HG02981 (cell line): ENCODE results near the gene PCDHB8.
"Not testable (repeated sequence)": the region's sequence is repeated elsewhere in the genome, so short reads cannot be mapped to it uniquely, and the experiment has no call there.

Experiments used
- ATAC-seq: cut with Tn5 transposase; IDR thresholded peaks from one replicate; pipeline ENCODE4 v1.9.1; 2021; ENCODE audit warnings: mild to moderate bottlenecking, moderate library complexity; ENCODE audit not compliant: unreplicated experiment

PCDHB8 gene

DNA sequence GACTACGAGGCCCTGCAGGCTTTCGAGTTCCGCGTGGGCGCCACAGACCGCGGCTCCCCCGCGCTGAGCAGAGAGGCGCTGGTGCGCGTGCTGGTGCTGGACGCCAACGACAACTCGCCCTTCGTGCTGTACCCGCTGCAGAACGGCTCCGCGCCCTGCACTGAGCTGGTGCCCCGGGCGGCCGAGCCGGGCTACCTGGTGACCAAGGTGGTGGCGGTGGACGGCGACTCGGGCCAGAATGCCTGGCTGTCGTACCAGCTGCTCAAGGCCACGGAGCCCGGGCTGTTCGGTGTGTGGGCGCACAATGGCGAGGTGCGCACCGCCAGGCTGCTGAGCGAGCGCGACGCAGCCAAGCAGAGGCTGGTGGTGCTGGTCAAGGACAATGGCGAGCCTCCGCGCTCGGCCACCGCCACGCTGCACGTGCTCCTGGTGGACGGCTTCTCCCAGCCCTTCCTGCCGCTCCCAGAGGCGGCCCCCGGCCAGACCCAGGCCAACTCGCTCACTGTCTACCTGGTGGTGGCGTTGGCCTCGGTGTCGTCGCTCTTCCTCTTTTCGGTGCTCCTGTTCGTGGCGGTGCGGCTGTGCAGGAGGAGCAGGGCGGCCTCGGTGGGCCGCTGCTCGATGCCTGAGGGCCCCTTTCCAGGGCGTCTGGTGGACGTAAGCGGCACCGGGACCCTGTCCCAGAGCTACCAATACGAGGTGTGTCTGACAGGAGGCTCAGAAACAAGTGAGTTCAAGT is 6.7 kb downstream of the PCDHB8 start:
- not testable (repeated sequence) for ATAC-seq

DNA sequence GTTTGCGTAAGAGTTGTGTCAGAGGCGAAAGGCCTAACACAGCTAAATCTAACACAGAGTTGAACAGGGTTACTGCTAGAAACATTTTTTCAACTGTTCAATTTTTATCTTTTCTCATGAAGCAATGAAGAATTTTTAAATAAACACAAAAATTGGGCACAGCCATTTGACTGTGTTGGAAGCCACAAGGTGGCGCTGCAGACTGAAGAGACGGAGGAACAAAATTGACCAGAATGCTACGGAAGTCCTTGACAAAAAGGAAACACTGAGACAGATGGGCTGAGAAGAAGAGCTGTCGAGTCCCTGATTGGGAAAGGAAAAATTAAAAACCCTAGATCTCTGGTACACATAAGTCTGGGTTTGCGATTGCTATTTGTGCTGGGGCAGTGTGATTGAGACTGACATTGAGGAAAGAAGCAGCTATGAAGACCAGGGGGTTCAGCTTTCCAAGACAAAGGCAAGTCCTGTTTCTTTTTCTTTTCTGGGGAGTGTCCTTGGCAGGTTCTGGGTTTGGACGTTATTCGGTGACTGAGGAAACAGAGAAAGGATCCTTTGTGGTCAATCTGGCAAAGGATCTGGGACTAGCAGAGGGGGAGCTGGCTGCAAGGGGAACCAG is 9.4 kb downstream of the PCDHB8 start, which contains the start of gene PCDHB9:
Gene PCDHB9, plus strand, starts transcription at position 265 of the 616 bp plus-strand sequence. Its CDS starts 158 bp downstream, at position 423.
- no peak for ATAC-seq

DNA sequence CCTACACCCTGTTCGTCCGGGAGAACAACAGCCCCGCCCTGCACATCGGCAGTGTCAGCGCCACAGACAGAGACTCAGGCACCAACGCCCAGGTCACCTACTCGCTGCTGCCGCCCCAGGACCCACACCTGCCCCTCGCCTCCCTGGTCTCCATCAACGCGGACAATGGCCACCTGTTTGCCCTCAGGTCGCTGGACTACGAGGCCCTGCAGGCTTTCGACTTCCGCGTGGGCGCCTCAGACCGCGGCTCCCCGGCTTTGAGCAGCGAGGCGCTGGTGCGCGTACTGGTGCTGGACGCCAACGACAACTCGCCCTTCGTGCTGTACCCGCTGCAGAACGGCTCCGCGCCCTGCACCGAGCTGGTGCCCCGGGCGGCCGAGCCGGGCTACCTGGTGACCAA is 11.1 kb downstream of the PCDHB8 start:
- not testable (repeated sequence) for ATAC-seq

DNA sequence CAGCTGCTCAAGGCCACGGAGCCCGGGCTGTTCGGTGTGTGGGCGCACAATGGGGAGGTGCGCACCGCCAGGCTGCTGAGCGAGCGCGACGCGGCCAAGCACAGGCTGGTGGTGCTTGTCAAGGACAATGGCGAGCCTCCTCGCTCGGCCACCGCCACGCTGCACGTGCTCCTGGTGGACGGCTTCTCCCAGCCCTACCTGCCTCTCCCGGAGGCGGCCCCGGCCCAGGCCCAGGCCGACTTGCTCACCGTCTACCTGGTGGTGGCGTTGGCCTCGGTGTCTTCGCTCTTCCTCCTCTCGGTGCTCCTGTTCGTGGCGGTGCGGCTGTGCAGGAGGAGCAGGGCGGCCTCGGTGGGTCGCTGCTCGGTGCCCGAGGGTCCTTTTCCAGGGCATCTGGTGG is 11.5 kb downstream of the PCDHB8 start:
- ATAC-seq, result not testable (repeated sequence)

DNA sequence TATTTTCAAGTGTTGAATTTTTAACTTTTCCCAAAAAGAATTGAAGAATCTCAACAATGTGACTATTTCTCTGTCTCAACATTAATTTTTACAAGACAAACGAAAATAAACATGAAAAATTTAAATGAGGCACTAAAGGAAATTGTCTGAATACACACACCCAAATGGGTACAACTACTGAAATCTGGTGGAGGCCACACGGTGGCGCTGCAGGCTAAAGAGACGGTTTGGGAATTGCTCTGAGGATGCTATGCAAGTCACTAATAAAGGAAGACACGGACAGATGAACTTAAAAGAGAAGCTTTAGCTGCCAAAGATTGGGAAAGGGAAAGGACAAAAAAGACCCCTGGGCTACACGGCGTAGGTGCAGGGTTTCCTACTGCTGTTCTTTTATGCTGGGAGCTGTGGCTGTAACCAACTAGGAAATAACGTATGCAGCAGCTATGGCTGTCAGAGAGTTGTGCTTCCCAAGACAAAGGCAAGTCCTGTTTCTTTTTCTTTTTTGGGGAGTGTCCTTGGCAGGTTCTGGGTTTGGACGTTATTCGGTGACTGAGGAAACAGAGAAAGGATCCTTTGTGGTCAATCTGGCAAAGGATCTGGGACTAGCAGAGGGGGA is 14.6 kb downstream of the PCDHB8 start, which contains the start of gene PCDHB10:
Gene PCDHB10, plus strand, starts transcription at position 244 of the 616 bp plus-strand sequence. Its CDS starts 200 bp downstream, at position 444.
- ATAC-seq, result no peak

DNA sequence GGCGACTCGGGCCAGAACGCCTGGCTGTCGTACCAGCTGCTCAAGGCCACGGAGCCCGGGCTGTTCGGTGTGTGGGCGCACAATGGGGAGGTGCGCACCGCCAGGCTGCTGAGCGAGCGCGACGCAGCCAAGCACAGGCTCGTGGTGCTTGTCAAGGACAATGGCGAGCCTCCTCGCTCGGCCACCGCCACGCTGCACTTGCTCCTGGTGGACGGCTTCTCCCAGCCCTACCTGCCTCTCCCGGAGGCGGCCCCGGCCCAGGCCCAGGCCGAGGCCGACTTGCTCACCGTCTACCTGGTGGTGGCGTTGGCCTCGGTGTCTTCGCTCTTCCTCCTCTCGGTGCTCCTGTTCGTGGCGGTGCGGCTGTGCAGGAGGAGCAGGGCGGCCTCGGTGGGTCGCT is 16.7 kb downstream of the PCDHB8 start:
- not testable (repeated sequence) for ATAC-seq

DNA sequence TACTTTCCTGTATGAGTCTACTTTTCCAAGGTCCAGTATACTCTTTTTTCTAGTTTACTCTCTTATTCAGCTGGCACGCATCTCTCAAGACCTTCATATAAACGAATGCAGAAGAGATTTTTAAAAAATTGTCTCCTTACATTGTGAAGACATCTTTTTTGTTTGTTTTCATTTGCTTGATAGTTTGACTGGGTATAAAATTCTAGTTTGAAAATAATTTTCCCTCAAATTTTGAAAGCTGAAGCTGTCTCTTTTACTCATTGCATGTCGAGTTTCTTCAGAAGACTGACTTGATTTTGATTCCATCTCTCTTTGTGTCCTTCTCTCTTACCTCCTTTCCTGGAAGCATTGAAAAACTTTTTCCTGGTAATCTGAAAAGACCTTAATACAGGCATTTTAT is 18.8 kb downstream of the PCDHB8 start:
- no peak for ATAC-seq

DNA sequence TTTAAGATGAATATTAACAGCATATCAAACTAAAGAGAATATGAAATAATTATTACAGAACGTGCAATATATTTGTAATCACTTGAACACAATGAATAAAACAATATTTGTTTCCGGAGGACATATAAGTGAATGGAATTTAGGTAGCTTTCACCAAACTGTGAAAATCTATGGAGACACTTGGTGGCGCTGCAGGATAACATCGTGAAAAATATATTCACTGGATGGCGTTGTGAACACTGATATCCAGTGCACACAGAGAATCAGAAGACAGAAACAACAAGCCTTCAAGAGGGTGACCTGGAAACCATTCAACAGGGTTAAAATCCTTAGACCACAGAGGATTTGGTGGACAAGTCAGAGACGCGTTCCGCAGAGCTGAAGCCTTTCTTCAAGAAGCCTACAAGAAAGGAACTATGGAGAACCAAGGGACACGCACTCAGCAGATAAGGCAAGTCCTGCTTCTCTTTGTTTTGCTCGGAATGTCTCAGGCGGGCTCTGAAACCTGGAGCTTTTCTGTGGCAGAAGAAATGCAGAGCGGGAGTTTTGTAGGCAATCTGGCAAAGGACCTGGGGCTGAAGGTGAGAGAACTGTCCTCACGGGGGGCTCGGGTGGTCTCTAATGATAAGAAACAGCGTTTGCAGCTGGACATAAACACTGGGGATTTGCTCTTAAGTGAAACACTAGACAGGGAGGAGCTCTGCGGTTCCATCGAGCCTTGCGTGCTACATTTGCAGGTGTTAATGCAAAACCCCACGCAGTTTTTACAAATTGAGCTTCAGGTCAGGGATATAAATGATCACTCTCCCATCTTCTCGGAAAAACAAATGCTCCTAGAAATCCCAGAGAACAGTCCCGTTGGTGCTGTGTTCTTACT is 22.0 kb downstream of the PCDHB8 start, which contains the start of gene PCDHB11:
Gene PCDHB11, plus strand, starts transcription at position 269 of the 877 bp plus-strand sequence. Its CDS starts 148 bp downstream, at position 417.
- ATAC-seq, result no peak

DNA sequence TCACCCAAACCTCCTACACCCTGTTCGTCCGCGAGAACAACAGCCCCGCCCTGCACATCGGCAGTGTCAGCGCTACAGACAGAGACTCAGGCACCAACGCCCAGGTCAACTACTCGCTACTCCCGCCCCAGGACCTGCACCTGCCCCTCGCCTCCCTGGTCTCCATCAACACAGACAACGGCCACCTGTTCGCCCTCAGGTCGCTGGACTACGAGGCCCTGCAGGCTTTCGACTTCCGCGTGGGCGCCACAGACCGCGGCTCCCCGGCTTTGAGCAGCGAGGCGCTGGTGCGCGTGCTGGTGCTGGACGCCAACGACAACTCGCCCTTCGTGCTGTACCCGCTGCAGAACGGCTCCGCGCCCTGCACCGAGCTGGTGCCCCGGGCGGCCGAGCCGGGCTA is 23.5 kb downstream of the PCDHB8 start:
- not testable (repeated sequence) for ATAC-seq

DNA sequence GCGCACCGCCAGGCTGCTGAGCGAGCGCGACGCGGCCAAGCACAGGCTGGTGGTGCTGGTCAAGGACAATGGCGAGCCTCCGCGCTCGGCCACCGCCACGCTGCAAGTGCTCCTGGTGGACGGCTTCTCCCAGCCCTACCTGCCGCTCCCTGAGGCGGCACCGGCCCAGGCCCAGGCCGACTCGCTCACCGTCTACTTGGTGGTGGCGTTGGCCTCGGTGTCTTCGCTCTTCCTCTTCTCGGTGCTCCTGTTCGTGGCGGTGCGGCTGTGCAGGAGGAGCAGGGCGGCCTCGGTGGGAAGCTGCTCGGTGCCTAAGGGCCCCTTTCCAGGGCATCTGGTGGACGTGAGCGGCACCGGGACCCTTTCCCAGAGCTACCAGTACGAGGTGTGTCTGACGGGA is 24.1 kb downstream of the PCDHB8 start:
- not testable (repeated sequence) for ATAC-seq

DNA sequence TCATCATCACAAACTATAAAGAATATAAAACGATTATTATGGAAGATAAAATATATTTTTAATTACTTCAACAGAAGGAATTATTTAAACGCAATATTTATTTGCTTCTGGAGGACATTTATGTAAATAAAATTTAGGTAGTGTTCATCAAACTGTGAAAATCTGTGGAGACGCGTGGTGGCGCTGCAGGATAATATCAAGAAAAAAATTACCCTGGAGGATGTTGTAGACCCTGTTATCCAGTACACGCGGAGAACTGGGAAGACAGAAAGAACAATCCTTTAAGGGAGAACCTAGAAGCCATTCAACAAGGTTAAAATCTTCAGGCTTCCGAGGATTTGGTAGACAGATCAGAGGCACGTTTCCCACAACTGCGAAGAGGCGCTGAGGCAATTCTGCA is 30.9 kb downstream of the PCDHB8 start, which contains the start of gene PCDHB12:
Gene PCDHB12, plus strand, starts transcription at position 242 of the 400 bp plus-strand sequence. CDS start 189 bp downstream, outside the sequence.
- no peak for ATAC-seq

DNA sequence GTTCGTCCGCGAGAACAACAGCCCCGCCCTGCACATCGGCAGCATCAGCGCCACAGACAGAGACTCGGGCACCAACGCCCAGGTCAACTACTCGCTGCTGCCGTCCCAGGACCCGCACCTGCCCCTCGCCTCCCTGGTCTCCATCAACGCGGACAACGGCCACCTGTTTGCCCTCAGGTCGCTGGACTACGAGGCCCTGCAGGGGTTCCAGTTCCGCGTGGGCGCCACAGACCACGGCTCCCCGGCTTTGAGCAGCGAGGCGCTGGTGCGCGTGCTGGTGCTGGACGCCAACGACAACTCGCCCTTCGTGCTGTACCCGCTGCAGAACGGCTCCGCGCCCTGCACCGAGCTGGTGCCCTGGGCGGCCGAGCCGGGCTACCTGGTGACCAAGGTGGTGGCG is 32.7 kb downstream of the PCDHB8 start:
- ATAC-seq, result not testable (repeated sequence)

DNA sequence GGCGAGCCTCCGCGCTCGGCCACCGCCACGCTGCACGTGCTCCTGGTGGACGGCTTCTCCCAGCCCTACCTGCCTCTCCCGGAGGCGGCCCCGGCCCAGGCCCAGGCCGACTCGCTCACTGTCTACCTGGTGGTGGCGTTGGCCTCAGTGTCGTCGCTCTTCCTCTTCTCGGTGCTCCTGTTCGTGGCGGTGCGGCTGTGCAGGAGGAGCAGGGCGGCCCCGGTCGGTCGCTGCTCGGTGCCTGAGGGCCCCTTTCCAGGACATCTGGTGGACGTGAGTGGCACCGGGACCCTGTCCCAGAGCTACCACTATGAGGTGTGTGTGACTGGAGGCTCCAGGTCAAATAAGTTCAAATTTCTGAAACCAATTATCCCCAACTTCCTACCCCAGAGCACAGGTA is 33.3 kb downstream of the PCDHB8 start:
- not testable (repeated sequence) for ATAC-seq

DNA sequence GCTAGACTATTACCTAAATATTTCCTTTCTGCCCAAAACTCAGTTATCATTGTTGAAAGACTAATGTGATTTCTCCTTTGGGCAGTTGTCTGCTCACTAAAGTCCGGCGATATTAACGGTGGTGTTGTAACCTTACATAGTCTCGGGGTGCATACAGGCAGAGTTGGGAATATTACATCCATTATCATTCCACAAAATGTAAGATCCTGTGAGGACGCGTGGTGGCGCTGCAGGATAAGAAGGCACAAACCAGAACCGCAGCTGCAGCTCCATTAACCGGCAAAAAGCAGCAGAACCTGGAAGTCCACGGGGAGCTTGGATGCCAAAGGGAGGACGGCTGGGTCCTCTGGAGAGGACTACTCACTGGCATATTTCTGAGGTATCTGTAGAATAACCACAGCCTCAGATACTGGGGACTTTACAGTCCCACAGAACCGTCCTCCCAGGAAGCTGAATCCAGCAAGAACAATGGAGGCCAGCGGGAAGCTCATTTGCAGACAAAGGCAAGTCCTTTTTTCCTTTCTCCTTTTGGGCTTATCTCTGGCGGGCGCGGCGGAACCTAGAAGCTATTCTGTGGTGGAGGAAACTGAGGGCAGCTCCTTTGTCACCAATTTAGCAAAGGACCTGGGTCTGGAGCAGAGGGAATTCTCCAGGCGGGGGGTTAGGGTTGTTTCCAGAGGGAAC is 36.2 kb downstream of the PCDHB8 start, which contains the start of gene PCDHB13:
Gene PCDHB13, plus strand, starts transcription at position 264 of the 684 bp plus-strand sequence. Its CDS starts 205 bp downstream, at position 469.
- not testable (repeated sequence) for ATAC-seq

DNA sequence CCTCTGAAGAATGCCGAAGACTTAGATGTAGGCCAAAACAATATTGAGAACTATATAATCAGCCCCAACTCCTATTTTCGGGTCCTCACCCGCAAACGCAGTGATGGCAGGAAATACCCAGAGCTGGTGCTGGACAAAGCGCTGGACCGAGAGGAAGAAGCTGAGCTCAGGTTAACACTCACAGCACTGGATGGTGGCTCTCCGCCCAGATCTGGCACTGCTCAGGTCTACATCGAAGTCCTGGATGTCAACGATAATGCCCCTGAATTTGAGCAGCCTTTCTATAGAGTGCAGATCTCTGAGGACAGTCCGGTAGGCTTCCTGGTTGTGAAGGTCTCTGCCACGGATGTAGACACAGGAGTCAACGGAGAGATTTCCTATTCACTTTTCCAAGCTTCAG is 37.0 kb downstream of the PCDHB8 start:
- ATAC-seq, result not testable (repeated sequence)

DNA sequence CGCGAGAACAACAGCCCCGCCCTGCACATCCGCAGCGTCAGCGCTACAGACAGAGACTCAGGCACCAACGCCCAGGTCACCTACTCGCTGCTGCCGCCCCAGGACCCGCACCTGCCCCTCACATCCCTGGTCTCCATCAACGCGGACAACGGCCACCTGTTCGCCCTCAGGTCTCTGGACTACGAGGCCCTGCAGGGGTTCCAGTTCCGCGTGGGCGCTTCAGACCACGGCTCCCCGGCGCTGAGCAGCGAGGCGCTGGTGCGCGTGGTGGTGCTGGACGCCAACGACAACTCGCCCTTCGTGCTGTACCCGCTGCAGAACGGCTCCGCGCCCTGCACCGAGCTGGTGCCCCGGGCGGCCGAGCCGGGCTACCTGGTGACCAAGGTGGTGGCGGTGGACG is 37.9 kb downstream of the PCDHB8 start:
- ATAC-seq, result not testable (repeated sequence)

DNA sequence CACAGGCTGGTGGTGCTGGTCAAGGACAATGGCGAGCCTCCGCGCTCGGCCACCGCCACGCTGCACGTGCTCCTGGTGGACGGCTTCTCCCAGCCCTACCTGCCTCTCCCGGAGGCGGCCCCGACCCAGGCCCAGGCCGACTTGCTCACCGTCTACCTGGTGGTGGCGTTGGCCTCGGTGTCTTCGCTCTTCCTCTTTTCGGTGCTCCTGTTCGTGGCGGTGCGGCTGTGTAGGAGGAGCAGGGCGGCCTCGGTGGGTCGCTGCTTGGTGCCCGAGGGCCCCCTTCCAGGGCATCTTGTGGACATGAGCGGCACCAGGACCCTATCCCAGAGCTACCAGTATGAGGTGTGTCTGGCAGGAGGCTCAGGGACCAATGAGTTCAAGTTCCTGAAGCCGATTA is 38.4 kb downstream of the PCDHB8 start:
- ATAC-seq, result not testable (repeated sequence)

DNA sequence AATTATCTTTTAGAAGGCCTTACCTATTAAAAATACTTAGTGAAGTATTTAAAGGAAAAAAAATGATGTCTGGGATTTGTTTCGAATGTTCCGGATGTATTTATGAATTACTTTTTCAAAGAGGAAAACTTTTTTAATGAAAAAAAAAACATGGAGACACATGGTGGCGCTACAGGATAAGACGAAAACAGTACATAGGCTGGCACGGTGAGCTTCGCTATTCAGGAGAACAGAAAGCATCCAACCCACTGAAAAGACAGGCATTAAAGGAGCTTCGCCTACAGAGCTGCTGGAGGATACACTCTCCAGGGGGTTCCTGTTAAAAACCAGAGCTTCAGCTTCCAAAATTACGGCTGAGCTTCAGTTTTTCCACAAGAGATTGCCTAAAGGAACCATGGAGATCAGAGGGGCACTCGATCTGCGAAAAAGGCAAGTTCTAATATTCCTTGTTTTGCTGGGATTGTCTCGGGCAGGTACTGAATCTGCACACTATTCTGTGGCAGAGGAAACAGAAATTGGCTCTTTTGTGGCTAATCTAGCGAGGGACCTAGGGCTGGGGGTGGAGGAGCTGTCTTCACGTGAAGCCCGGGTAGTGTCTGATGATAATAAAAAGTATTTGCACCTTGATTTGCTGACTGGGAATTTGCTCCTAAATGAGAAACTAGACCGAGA is 45.7 kb downstream of the PCDHB8 start, which contains the start of gene PCDHB14:
Gene PCDHB14, plus strand, starts transcription at position 232 of the 672 bp plus-strand sequence. Its CDS starts 163 bp downstream, at position 395.
- ATAC-seq, result no peak

DNA sequence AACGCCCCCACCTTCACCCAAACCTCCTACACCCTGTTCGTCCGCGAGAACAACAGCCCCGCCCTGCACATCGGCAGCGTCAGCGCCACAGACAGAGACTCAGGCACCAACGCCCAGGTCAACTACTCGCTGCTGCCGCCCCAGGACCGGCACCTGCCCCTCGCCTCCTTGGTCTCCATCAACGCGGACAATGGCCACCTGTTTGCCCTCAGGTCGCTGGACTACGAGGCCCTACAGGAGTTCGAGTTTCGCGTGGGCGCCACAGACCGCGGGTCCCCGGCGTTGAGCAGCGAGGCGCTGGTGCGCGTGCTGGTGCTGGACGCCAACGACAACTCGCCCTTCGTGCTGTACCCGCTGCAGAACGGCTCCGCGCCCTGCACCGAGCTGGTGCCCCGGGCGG is 47.3 kb downstream of the PCDHB8 start:
- not testable (repeated sequence) for ATAC-seq
